ENCODE data around the gene TM9SF3.

TM9SF3 gene

DNA sequence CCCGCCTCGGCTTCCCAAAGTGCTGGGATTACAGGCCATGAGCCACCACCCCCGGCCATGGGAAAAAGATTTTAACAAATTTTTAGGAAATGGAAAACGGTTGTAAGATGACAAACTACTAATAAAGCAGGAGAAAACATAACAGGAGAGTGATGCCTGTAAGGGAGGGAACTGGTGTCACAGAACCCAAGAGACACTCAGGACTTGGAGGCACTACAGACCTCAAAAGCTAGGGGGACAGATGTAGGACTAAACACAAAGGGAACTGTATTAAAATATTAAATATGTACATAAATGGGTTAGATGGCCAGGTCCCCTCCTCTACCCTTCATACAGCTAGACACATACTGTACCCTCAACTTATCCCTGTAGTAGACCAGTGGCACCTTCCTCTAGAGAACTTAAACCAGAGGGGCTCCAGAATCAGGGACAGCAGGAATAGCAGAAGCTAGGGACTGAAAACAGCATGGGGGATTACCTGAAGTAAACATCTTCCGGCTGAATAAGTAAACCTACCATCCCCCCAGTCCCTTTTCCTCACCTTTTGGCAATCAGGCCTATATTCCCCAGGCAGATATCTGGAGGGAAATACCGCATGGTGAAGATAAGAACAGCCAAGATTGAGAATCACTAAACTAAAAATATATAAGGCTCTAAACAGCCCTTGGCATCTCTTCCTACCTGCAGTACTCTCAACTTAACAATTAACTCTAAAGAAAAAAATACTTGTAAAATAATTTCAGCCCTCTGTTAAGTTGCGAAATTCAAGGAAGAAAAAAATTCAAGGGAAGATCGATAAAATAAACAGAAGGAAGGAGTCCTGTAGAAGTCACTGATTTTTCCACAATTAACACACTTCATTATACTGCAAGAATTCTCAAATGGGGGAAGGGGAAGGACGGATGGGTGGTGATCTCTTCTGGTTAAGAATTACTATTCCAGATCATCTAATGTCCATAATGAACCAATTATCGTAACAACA, 15.5 kb downstream of the TM9SF3 start:
- TF ChIP-seq, protein P1, sequence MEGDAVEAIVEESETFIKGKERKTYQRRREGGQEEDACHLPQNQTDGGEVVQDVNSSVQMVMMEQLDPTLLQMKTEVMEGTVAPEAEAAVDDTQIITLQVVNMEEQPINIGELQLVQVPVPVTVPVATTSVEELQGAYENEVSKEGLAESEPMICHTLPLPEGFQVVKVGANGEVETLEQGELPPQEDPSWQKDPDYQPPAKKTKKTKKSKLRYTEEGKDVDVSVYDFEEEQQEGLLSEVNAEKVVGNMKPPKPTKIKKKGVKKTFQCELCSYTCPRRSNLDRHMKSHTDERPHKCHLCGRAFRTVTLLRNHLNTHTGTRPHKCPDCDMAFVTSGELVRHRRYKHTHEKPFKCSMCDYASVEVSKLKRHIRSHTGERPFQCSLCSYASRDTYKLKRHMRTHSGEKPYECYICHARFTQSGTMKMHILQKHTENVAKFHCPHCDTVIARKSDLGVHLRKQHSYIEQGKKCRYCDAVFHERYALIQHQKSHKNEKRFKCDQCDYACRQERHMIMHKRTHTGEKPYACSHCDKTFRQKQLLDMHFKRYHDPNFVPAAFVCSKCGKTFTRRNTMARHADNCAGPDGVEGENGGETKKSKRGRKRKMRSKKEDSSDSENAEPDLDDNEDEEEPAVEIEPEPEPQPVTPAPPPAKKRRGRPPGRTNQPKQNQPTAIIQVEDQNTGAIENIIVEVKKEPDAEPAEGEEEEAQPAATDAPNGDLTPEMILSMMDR (IDR thresholded peaks at IDR 0.05; ENCODE audit: borderline replicate concordance, insufficient read depth, low read depth, low read length), result no peak
- no peak overlapping the region for H3K4me3 ChIP-seq (ENCODE audit: low read depth, low read length)

DNA sequence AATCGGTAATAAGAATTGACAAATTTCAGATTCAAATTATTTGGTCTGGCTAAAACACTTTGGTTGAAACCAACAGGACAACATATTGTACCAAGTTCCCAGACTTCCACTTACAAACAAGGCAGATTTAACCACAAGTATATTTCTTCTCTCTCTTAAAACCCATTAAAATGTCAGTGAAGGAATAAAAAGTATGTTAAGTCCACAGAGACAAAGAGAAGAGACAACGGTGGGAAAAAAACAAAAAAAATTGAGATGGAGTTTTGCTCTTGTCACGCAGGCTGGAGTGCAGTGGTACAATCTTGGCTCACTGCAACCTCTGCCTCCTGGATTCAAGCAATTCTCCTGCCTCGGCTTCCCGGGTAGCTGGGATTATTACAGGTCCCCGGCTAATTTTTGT, 16.3 kb downstream of the TM9SF3 start:
- TF ChIP-seq, protein P1 (IDR thresholded peaks at IDR 0.05; ENCODE audit: borderline replicate concordance, insufficient read depth, low read depth, low read length), result no peak

DNA sequence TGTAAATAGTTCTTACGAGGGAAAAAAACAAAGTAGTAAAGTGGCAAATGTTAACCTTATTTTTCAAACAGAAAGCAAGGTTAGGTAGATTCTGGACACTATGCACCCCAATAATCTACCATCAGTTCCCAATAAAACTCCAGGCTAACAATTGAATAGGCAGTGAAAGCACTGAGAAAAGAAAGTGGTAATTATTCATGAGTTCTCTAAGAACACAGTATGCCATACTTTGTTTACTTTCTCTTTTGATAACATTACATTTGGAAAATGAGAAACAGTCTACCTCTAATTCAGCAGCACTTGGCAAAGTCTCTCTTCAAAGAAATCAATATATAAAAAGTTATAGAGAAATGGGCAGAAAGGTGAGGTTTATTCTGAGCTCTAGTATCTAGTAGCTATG, 18.4 kb downstream of the TM9SF3 start:
- TF ChIP-seq, protein P1 (IDR thresholded peaks at IDR 0.05; ENCODE audit: borderline replicate concordance, insufficient read depth, low read depth, low read length), result no peak
- H3K4me3 ChIP-seq (ENCODE audit: low read depth, low read length), result no peak overlapping the region

More for the DNA sequence above, 16.3 kb downstream of the TM9SF3 start:
- no peak overlapping the region for H3K4me3 ChIP-seq (ENCODE audit: low read depth, low read length)

DNA sequence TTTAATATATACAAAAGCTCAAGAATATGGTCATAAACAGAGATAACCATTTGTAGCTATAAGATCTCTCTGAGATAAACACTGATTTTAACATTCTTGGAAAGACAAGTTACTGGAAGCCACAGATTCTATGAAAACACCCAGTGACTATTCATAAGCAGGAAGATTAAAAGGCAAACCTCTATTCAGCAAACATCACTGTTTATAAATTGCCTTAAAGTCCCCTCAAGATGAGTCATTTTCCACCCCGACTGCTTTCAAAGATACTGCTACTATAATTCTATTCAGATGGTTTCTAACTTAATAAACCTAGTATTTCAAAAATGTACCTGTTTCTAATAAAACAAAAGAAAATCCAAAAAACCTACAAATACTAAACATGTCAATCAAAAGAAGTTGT, 21.0 kb downstream of the TM9SF3 start:
- TF ChIP-seq, protein P1 (IDR thresholded peaks at IDR 0.05; ENCODE audit: borderline replicate concordance, insufficient read depth, low read depth, low read length), result no peak
- no peak overlapping the region for H3K4me3 ChIP-seq (ENCODE audit: low read depth, low read length)

DNA sequence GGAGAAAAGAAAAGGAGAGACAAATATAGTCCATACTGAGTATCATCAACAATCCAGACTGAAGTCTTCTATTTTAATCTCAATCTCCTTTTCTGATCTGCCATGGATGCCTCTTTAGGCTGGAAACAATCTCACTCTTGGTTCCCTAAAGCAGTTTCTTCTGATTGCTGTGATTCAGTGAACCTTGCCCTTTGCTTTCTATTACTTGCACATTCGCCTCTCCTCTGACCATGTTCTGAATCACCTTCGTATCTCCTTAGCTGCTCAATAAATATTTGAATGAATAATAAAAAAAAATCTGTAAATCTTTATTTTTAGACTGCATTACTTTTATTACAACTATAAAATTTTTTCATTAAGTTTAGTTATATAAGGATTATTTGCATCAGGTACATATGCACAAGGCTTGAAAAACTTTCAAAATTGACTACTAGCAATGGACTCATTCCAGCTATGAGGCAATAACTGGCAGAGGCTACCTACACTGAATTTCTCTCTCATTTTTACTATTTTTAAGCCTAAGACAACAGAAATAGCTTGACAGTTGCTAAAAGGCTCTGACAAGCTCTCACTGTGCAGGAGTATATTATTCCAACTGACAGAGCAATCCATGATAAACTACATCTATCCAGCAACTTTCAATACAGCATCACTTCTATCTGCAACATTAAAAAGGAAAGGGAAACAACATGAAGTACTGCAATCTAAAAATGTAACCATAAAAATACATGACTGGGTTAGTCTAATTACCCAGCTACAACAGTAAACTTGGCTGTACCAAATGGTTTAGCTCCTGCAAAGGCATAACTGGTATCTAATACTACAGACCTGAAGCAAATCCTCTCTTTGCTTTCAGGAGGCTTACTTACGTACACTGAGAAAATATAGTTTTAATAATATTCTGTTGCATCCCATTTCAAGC, 25.6 kb downstream of the TM9SF3 start:
- H3K4me3 ChIP-seq (ENCODE audit: low read depth, low read length), result no peak overlapping the region
- TF ChIP-seq, protein P1 (IDR thresholded peaks at IDR 0.05; ENCODE audit: borderline replicate concordance, insufficient read depth, low read depth, low read length), result no peak

DNA sequence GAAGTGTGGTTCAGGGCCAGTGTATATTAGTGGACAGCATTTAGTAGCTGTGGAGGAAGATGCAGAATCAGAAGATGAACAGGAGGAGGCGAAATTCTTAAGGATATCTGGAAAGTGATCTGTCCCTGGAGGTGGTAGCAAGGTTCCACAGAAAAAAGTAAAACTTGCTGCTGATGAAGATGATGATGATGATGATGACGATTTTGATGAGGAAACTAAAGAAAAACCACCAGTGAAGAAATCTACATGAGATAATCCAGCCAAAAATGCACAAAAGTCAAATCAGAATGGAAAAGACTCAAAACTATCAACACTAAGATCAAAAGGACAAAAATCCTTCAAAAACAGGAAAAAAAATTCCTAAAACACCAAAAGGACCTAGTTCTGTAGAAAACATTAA, 26.3 kb downstream of the TM9SF3 start:
- TF ChIP-seq, protein P1 (IDR thresholded peaks at IDR 0.05; ENCODE audit: borderline replicate concordance, insufficient read depth, low read depth, low read length), result no peak

More for the DNA sequence above, 26.3 kb downstream of the TM9SF3 start:
- no peak overlapping the region for H3K4me3 ChIP-seq (ENCODE audit: low read depth, low read length)
